DND-41 (cell line): ENCODE results near the gene PRKCSH.
"Not testable (repeated sequence)": the region's sequence is repeated elsewhere in the genome, so short reads cannot be mapped to it uniquely, and the experiment has no call there.

Experiments
- ATAC-seq: fragments of 200-7000 bp; cut with Tn5 transposase; 3 replicates; pipeline ENCODE4 v1.9.1; 2021; ENCODE audit warnings: low read depth; ENCODE audit not compliant: insufficient read depth
- DNase-seq: peaks from one replicate; pipeline ENCODE4 v3.0.0-alpha.2; 2020
- H2AFZ ChIP-seq: 2 replicates; pipeline ENCODE4 v1.6.0; 2012; ENCODE audit warnings: low read depth, low read length
- H3K27ac ChIP-seq: 2 replicates; pipeline ENCODE4 v1.5.1; 2012; ENCODE audit warnings: low read length, inconsistent platforms
- H3K27me3 ChIP-seq: fragments of 200-600 bp; sonication (generic); 2 replicates; pipeline ENCODE4 v1.6.0; 2012; ENCODE audit warnings: low read length, mild to moderate bottlenecking, inconsistent platforms; ENCODE audit not compliant: insufficient read depth, poor library complexity
- H3K36me3 ChIP-seq: 2 replicates; pipeline ENCODE4 v1.5.1; 2012; ENCODE audit warnings: low read length, inconsistent platforms; ENCODE audit not compliant: insufficient read depth
- H3K4me1 ChIP-seq: 2 replicates; pipeline ENCODE4 v1.5.1; 2012; ENCODE audit warnings: mild to moderate bottlenecking, low read length; ENCODE audit not compliant: insufficient read depth
- H3K4me2 ChIP-seq: 2 replicates; pipeline ENCODE4 v1.6.0; 2012; ENCODE audit warnings: mild to moderate bottlenecking, moderate library complexity, low read length, inconsistent platforms; ENCODE audit not compliant: insufficient read depth
- H3K4me3 ChIP-seq, 2 experiments: fragments of 200-600 bp in 1 of 2; shearing (Covaris generic) in 1 of 2; 2 replicates each; pipeline ENCODE4 v1.5.1; 2012 to 2016; ENCODE audit warnings: inconsistent platforms in 2 of 2, low read length in 2 of 2, mild to moderate bottlenecking in 2 of 2, low read depth in 1 of 2, moderate library complexity in 1 of 2
- H3K79me2 ChIP-seq: 2 replicates; pipeline ENCODE4 v1.6.0; 2012; ENCODE audit warnings: low read length, inconsistent platforms; ENCODE audit not compliant: insufficient read depth
- H3K9ac ChIP-seq: 2 replicates; pipeline ENCODE4 v1.6.0; 2012; ENCODE audit warnings: low read depth, mild to moderate bottlenecking, inconsistent platforms, low read length, moderate library complexity
- H3K9me3 ChIP-seq: 2 replicates; pipeline ENCODE4 v1.5.1; 2012; ENCODE audit warnings: low read length, moderate library complexity, mild to moderate bottlenecking, inconsistent platforms; ENCODE audit not compliant: insufficient read depth, severe bottlenecking
- H4K20me1 ChIP-seq: 2 replicates; pipeline ENCODE4 v1.6.0; 2012; ENCODE audit warnings: low read length; ENCODE audit not compliant: insufficient read depth
- CTCF ChIP-seq: IDR thresholded peaks from 2 replicates; pipeline ENCODE4 v1.5.1; 2012; ENCODE audit warnings: borderline replicate concordance, low read length, moderate library complexity, mild to moderate bottlenecking; ENCODE audit not compliant: poor library complexity, severe bottlenecking; ENCODE audit errors: extremely low read depth
- EZH2 ChIP-seq: IDR thresholded peaks from 3 replicates; pipeline ENCODE4 v1.6.1; 2012; ENCODE audit warnings: borderline replicate concordance, low read depth, mild to moderate bottlenecking, moderate library complexity, low read length, inconsistent platforms; ENCODE audit not compliant: severe bottlenecking

The PRKCSH gene

GRCh38 chr19:11405846-11406643 lies 29.4 kb upstream of the PRKCSH start:
- ATAC-seq (no peak), DNase-seq (no peak)
- Histone ChIP-seq H3K79me2 (no peaks in the 10 kb centered on the region), H3K9me3 (no peaks in the 10 kb centered on the region), H3K27ac (no peak overlapping the region), H3K4me3 (no peak overlapping the region), H4K20me1 (no peaks in the 10 kb centered on the region), H2AFZ (no peak overlapping the region), H3K36me3 (no peaks in the 10 kb centered on the region), H3K9ac (no peak overlapping the region), H3K4me1 (no peaks in the 10 kb centered on the region), H3K27me3 (no peaks in the 10 kb centered on the region), H3K4me2 (no peak overlapping the region)
- no peak for TF ChIP-seq EZH2

- H3K79me2 ChIP-seq, H3K27ac ChIP-seq, H3K4me3 ChIP-seq, H3K36me3 ChIP-seq, H3K9ac ChIP-seq, DNase-seq, H3K4me2 ChIP-seq, H4K20me1 ChIP-seq, H2AFZ ChIP-seq, H3K9me3 ChIP-seq, H3K27me3 ChIP-seq, H3K4me1 ChIP-seq, ATAC-seq: not testable (repeated sequence)
Observed at GRCh38 chr19:11406703-11407236, 28.7 kb upstream of the PRKCSH start.

- H3K27me3 ChIP-seq: no peaks in the 10 kb centered on the region
- no peak for ATAC-seq
Observed at GRCh38 chr19:11408591-11408990, 26.8 kb upstream of the PRKCSH start.

GRCh38 chr19:11410682-11411081 lies 24.8 kb upstream of the PRKCSH start:
- no peaks in the 10 kb centered on the region for H3K9me3 ChIP-seq
- no peaks in the 10 kb centered on the region for H3K36me3 ChIP-seq
- no peak overlapping the region for H3K9ac ChIP-seq
- no peaks in the 10 kb centered on the region for H4K20me1 ChIP-seq
- H3K4me3 ChIP-seq: no peak overlapping the region
- H3K27me3 ChIP-seq: no peaks in the 10 kb centered on the region
- ATAC-seq: no peak
- no peak for DNase-seq
- H3K79me2 ChIP-seq: no peaks in the 10 kb centered on the region
- TF ChIP-seq CTCF: no peak
- no peak for TF ChIP-seq EZH2
- no peak overlapping the region for H2AFZ ChIP-seq
- H3K27ac ChIP-seq: no peak overlapping the region
- no peak overlapping the region for H3K4me2 ChIP-seq
- no peaks in the 10 kb centered on the region for H3K4me1 ChIP-seq

More at GRCh38 chr19:11408591-11408990, 26.8 kb upstream of the PRKCSH start:
- H3K9ac ChIP-seq: no peak overlapping the region
- H2AFZ ChIP-seq: no peak overlapping the region
- no peak for DNase-seq
- TF ChIP-seq EZH2: no peak
- no peak for TF ChIP-seq CTCF
- H3K27ac ChIP-seq: no peak overlapping the region
- no peak overlapping the region for H3K4me3 ChIP-seq
- no peaks in the 10 kb centered on the region for H3K4me1 ChIP-seq
- no peaks in the 10 kb centered on the region for H3K36me3 ChIP-seq
- H3K4me2 ChIP-seq: no peak overlapping the region
- H3K79me2 ChIP-seq: no peaks in the 10 kb centered on the region
- H4K20me1 ChIP-seq: no peaks in the 10 kb centered on the region
- no peaks in the 10 kb centered on the region for H3K9me3 ChIP-seq
